Measurements from ENCODE around the gene ADNP2. TPM values are rescaled to one million over a fixed set of nuclear protein-coding genes. Genes with fewer than 3 reads are reported as not detected.

ADNP2 gene
- total RNA-seq, 1 experiment from 2014 or later, result 14.3 TPM

DNA sequence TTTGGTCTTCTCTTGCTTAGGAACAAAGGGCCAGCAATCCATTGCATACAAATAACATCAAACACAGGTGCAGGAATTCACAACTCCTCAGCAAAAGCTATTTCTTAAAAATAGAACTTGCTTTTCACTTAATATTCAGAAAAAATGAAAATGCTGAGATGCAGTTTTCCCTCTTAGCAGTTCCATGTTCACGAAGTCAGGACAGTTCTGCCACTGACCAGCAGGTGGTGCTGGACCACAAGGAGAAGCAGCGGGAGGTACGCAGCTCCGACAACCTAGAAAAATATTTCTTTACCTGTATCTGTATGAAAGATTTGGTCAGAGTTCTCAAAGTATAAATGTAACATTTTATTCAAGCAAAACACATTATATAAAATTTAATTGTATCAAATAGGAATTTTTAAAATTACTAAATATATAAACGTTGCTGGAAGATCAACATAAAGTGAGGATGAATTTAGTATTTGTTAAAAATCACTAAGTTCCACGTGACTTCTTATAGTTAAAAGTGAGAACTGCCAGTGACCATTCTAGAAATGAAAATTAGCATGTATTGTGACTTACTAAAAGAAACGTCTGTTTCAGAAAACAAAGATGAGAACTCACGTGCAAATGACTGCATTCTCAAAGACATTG lies 48.8 kb downstream of the ADNP2 start:
- peaks cover 5% of the 10 kb centered on the region for H3K36me3 Mint-ChIP-seq (ENCODE audit: insufficient read depth, unreplicated experiment)
- TF ChIP-seq, protein P1, sequence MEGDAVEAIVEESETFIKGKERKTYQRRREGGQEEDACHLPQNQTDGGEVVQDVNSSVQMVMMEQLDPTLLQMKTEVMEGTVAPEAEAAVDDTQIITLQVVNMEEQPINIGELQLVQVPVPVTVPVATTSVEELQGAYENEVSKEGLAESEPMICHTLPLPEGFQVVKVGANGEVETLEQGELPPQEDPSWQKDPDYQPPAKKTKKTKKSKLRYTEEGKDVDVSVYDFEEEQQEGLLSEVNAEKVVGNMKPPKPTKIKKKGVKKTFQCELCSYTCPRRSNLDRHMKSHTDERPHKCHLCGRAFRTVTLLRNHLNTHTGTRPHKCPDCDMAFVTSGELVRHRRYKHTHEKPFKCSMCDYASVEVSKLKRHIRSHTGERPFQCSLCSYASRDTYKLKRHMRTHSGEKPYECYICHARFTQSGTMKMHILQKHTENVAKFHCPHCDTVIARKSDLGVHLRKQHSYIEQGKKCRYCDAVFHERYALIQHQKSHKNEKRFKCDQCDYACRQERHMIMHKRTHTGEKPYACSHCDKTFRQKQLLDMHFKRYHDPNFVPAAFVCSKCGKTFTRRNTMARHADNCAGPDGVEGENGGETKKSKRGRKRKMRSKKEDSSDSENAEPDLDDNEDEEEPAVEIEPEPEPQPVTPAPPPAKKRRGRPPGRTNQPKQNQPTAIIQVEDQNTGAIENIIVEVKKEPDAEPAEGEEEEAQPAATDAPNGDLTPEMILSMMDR (IDR thresholded peaks at IDR 0.05; ENCODE audit: unreplicated experiment), result peak; percentile 77
- H3K9me3 Mint-ChIP-seq (ENCODE audit: low read depth, unreplicated experiment), result no peaks in the 10 kb centered on the region
- no peaks in the 10 kb centered on the region for H3K4me1 Mint-ChIP-seq (ENCODE audit: low read depth, unreplicated experiment)
- no peak overlapping the region for H3K27ac Mint-ChIP-seq (ENCODE audit: unreplicated experiment)
- BruUV-seq (replicated peaks), result no TSS peak
- intact Hi-C loops (cut with micrococcal nuclease; ENCODE audit: unreplicated experiment), result no loop called here
- H3K4me3 Mint-ChIP-seq (ENCODE audit: low read depth, unreplicated experiment), result no peak overlapping the region
- no peaks in the 10 kb centered on the region for H3K27me3 Mint-ChIP-seq (ENCODE audit: unreplicated experiment)
- CTCF ChIA-PET, result no interaction called here
- peak; percentile 62 for DNase-seq

DNA sequence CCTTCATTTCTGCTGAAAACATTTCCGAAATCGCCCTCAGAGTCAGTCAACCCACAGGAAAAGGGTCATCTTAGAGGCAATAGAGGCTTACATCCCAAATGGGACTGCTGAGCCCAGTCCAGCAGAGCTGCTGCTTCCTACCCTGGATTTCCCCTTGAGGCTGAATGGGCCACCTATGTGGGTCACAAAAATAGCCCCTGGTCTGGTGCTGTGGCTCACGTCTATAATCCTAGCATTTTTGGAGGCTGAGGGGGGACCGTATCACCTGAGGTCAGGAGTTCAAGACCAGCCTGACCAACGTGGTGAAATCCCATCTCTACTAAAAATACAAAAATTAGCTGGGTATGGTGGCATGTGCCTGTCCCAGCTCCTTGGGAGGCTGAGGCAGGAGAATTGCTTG lies 49.3 kb downstream of the ADNP2 start:
- no peak for DNase-seq
- Mint-ChIP-seq H3K4me3 (ENCODE audit: low read depth, unreplicated experiment) (no peak overlapping the region), H3K27ac (ENCODE audit: unreplicated experiment) (no peak overlapping the region), H3K4me1 (ENCODE audit: low read depth, unreplicated experiment) (no peaks in the 10 kb centered on the region), H3K36me3 (ENCODE audit: insufficient read depth, unreplicated experiment) (peaks cover 5% of the 10 kb centered on the region), H3K27me3 (ENCODE audit: unreplicated experiment) (no peaks in the 10 kb centered on the region), H3K9me3 (ENCODE audit: low read depth, unreplicated experiment) (no peaks in the 10 kb centered on the region)
- intact Hi-C loops (cut with micrococcal nuclease; ENCODE audit: unreplicated experiment), result no loop called here
- TF ChIP-seq, protein P1 (IDR thresholded peaks at IDR 0.05; ENCODE audit: unreplicated experiment), result no peak
- CTCF ChIA-PET, result interaction anchor here (0.6 kb wide), 1 partner anchor 913 kb away, joined by 6 read pairs; no protein-coding TSS in a partner anchor
- no TSS peak for BruUV-seq (replicated peaks)

DNA sequence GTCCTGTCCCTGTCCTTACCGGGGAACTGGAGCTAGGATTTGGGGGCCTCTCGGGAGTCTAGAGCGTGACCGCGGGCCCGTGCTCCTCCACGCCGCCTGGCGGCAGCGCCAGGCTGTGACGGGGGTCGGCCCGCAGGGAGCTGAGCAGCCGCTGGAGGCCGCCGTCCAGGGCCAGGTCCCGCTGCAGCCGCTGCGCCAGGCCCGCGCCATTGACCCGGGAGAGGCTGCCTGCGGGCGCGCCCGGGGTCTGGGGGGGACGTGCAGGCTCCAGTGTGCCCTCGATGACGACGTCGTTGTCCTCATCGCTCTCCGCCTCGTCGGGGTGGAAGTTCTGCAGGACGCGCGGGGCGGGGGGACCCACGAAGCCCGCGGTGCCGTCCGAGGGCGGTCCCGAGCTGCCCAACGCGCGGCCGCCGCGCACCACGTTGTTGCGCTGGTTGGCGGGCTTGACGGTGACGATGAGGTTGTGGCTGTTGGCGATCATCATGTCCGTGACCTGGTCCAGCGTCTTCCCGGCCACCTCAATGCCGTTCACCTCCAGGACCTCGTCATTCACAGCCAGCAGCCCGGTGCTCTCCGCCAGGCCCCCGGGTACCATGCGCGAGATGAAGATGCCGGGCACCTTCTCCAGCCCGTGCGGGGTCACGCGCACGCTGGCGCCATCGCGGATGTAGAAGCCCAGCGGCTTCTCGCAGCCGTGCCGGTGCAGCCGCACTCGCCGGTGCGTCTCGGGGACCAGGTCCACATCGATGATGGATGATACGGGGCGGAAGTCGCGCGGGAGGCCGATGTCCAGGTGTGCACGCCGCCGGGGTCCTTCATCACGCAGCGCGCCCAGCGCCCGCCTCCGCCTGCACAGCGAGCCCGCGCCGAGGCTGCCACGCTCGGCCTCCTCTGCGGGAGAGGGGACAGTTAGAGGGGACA lies 50.9 kb downstream of the ADNP2 start:
- Mint-ChIP-seq H3K9me3 (ENCODE audit: low read depth, unreplicated experiment) (no peaks in the 10 kb centered on the region), H3K27ac (ENCODE audit: unreplicated experiment) (no peak overlapping the region), H3K4me3 (ENCODE audit: low read depth, unreplicated experiment) (no peak overlapping the region), H3K36me3 (ENCODE audit: insufficient read depth, unreplicated experiment) (peaks cover 5% of the 10 kb centered on the region), H3K27me3 (ENCODE audit: unreplicated experiment) (no peaks in the 10 kb centered on the region), H3K4me1 (ENCODE audit: low read depth, unreplicated experiment) (no peaks in the 10 kb centered on the region)
- no TSS peak for BruUV-seq (replicated peaks)
- no peak for DNase-seq
- intact Hi-C loops (cut with micrococcal nuclease; ENCODE audit: unreplicated experiment), result no loop called here
- CTCF ChIA-PET, result no interaction called here
- TF ChIP-seq, protein P1 (IDR thresholded peaks at IDR 0.05; ENCODE audit: unreplicated experiment), result no peak

DNA sequence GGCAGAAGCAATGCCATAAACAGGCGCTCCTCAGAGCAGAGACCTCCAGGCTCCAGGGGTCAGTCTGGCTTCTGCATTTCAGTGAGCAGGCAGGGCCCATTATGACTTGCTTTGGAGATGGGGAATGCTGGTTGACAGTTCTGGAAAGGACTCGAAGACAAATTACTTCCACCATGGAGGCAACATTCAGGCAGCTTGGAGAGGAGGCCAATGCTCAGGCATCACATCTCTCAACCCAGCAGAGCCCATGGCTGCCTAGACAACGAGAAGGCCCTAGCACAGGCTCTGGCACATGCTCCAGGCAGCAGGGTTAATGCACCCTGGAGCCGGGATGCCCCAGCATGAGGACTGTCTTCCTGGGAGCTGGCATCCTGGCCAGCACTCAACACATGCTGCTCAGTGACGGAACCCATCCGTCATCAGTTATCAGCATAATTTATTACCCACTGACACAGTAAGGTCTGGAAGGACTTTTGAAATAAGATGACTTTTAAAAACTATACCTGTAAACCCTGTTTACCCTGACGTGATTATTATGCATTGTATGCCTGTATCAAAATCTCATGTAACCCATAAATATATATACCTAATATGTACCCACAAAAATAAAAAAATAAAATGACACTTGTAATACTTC lies 52.8 kb downstream of the ADNP2 start:
- Mint-ChIP-seq H3K4me3 (ENCODE audit: low read depth, unreplicated experiment) (no peak overlapping the region), H3K27ac (ENCODE audit: unreplicated experiment) (no peak overlapping the region), H3K27me3 (ENCODE audit: unreplicated experiment) (no peaks in the 10 kb centered on the region), H3K9me3 (ENCODE audit: low read depth, unreplicated experiment) (no peaks in the 10 kb centered on the region), H3K36me3 (ENCODE audit: insufficient read depth, unreplicated experiment) (peaks cover 8% of the 10 kb centered on the region), H3K4me1 (ENCODE audit: low read depth, unreplicated experiment) (no peaks in the 10 kb centered on the region)
- intact Hi-C loops (cut with micrococcal nuclease; ENCODE audit: unreplicated experiment), result no loop called here
- no peak for DNase-seq
- TF ChIP-seq, protein P1 (IDR thresholded peaks at IDR 0.05; ENCODE audit: unreplicated experiment), result no peak
- BruUV-seq (replicated peaks), result no TSS peak
- CTCF ChIA-PET, result no interaction called here
